GM18858 (cell line): Measurements from ENCODE around the gene CCDC40.
"Not testable (repeated sequence)": the region's sequence is repeated elsewhere in the genome, so short reads cannot be mapped to it uniquely, and the experiment has no call there.

Source experiments
- ATAC-seq: cut with Tn5 transposase; IDR thresholded peaks from one replicate; pipeline ENCODE4 v1.9.1; 2021; ENCODE audit not compliant: unreplicated experiment

The CCDC40 gene

GRCh38 chr17:80036715-80037477 is 454 bp downstream of the CCDC40 start:
- no peak for ATAC-seq

DNA sequence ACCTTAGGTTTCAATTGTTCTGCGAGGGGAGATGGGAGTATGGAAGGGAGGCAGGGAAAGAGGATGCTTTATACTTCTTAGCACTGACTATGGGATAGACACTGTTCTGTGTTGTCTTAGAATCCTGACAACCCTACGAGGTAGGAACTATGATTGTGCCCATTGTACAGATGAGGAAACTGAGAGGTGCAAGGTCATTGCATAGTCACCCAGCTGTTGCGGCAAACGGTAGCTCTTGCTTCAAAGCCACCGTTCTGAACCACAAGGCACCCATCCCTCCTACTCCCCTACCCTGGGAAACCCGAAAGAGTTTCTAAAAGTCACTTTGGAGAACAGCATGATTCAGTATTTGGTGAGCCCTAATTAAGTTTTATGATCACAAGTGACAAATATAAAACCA is 7.5 kb downstream of the CCDC40 start:
- ATAC-seq, result no peak

DNA sequence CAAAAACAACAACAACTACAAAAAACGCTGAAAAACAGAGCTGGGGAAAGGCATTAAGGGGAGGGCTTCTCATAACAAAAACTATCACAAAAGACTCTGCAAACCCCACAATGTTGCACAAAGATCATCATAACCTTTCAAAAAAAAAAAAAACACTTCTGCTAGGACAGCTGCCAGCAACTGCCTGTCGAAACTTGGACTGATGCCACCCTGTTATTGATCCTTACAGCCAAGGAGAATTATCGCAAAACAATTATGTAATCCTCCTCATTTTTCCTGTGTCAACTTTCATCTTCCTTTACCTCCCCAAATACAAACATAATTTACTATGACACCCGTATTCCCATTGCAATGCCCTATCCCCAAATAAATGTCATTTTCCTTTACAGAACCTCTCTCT is 9.3 kb downstream of the CCDC40 start:
- ATAC-seq, result no peak

- not testable (repeated sequence) for ATAC-seq
Observed at GRCh38 chr17:80046709-80047108, 10.3 kb downstream of the CCDC40 start.

- no peak for ATAC-seq
Observed at GRCh38 chr17:80047176-80047575, 10.7 kb downstream of the CCDC40 start.

- no peak for ATAC-seq
Observed at GRCh38 chr17:80049986-80050385, 13.5 kb downstream of the CCDC40 start.

DNA sequence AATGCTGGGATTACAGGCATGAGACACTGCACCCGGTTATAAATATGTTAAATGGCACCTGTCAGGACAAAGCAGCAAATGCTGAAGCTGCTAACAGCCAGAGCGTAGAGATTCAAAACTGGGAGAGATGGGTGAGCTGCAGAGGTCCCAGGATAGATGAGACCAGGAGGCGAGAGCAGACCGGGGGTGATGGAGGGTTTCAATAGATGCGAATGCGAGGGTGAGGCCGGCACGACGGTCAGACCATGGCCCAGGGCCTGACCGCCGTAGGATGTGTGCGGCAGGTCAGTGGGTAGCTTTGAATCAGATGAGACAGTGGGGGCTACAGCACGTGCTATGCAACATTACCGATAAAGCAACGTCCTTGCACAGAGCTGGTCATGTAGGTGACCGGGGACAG is 14.3 kb downstream of the CCDC40 start:
- ATAC-seq, result no peak

DNA sequence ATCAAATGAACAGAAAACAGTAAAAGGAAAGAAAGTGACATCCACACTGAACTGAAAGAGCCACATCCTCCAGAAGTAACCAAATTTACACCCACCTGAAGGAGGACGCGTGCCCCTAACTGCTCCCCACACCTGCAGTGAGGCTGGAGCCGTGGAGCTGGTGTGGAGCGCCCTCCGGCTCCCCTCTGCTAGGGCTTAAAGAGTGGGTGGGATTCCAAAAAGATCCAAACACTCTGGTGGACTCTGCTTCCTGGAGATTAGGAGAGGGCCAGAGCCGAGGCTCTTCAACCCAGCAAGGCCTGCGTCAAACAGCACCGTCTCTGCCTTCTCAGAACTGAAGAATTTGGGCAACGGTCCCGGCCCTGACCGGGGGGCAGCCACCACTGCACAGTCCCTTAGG is 15.2 kb downstream of the CCDC40 start:
- no peak for ATAC-seq

GRCh38 chr17:80053102-80053501 is 16.7 kb downstream of the CCDC40 start:
- ATAC-seq, result no peak

- no peak for ATAC-seq
Observed at GRCh38 chr17:80055597-80055996, 19.2 kb downstream of the CCDC40 start.

- ATAC-seq, result no peak
Observed at GRCh38 chr17:80058311-80058955, 22.0 kb downstream of the CCDC40 start.

DNA sequence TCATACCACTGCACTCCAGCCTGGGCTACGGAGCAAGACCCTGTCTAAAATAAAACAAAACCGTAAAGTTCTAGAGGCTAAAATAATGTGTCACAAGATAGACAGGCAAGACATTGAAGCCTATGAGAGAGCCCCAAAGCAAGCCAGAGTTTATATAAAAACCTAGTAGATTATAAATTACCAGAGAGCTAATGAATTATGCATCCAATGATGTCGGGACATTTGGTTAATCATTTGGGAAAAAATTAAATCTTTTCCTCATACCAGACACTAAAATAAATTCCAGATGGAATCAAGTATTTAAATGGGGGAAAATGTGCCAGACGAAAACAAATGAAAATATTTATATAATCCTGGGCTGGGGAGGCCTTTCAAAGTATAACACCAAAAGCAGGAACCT is 24.2 kb downstream of the CCDC40 start:
- no peak for ATAC-seq

GRCh38 chr17:80061421-80061820 is 25.0 kb downstream of the CCDC40 start:
- no peak for ATAC-seq

DNA sequence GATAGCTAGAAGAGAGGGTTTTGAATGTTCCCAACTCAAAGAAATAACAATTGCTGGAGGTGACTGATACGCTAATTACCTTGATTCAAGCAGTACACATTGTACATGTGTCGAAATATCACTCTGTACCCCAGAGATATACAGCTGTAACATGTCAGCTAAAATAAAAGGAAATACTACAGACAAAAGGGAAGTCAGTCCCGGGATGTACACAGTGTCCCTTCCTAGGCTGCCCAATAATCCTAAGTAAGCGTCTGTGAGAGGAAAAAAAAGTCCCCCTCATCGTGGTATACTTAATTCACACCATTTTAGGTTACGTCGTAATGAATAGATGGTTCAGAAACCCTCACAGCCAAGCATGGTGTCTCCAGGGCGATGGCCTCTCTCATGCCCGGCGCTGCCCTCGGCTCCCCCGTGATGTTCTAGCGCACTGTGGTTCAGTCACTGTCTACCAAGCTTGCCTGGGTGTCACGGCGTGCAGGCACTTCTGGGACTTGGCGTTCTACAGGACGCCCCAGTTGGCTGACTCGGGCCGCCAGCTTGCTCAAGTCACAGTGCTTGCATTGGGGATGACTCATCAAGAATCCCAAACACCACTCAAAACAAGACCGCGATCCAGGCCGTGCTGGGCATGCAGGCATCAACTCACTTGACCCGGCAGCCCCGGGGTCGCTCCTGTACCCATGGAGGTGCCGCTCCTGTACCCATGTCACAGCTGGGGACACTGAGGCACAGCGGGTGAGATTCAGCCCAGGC is 27.6 kb downstream of the CCDC40 start:
- no peak for ATAC-seq

DNA sequence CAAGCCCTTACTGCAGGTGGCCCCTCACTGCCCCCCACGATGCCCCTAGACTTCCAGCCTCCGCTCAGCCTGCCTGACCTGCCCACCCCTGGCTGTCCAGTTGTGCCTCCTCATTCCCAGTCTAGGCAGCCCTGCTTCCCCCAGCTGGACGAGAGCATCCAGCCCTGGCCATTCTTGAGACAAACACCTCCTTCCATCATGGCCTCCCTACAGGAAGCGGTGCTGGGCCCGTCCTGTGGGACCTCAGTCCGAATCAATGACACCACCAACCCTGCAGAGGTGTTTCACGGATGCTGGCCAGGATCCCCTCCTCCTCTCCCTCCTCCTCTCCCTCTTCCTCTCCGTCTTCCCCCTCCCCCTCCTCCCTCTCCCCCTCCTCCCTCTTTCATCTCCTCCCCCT is 28.3 kb downstream of the CCDC40 start:
- no peak for ATAC-seq

- no peak for ATAC-seq
Observed at GRCh38 chr17:80065478-80066170, 29.2 kb downstream of the CCDC40 start.

GRCh38 chr17:80067393-80067986 is 31.0 kb downstream of the CCDC40 start:
- ATAC-seq, result no peak

GRCh38 chr17:80068301-80069222 is 32.1 kb downstream of the CCDC40 start:
- no peak for ATAC-seq

DNA sequence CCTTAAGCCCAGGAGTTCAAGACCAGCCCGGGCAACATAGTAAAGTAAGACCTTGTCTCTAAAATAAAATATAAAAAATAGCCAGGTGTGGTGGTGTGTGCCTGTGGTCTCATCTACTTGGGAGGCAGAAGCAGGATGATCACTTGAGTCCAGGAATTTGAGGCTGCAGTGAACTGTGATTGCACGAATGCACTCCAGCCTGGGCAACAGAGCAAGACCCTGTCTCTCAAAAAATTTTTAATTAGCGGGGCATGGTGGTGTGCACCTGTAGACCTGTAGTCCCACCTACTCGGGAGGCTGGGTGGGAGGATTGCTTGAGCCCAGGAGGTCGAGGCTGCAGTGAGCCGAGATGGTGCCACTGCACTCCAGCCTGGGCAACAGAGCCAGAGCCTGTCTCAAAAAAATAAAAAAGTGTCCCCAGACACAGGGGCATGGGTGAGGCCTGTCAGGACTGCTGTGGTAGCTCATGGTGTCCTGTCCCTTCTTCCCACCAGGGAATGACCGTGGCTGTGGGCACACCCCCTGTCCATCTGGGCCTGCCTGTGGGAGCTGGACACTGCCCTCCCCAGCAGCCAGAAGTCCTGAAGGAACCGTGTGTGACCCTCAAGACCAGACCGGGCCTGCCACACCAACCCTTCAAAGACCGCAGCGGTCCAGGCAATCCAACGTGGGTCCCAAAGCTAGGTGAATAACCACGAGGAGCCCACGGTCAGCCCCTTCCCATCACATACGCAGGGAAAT is 34.1 kb downstream of the CCDC40 start:
- ATAC-seq, result no peak
